GM21528 (cell line): ENCODE measurements around the gene CCDC154.
"Not testable (repeated sequence)": the region's sequence is repeated elsewhere in the genome, so short reads cannot be mapped to it uniquely, and the experiment has no call there.

Experiments
- ATAC-seq: cut with Tn5 transposase; IDR thresholded peaks from one replicate; pipeline ENCODE4 v1.9.1; 2021; ENCODE audit warnings: mild to moderate bottlenecking, moderate library complexity; ENCODE audit not compliant: unreplicated experiment, low FRiP score

Gene CCDC154

GRCh38 chr16:1455190-1456171 is 11.1 kb upstream of the CCDC154 start:
- no peak for ATAC-seq

GRCh38 chr16:1454561-1454960 is 10.2 kb upstream of the CCDC154 start:
- ATAC-seq = no peak

- no peak for ATAC-seq
Measured at GRCh38 chr16:1453316-1453715, 9.0 kb upstream of the CCDC154 start.

GRCh38 chr16:1452530-1452929 is 8.2 kb upstream of the CCDC154 start:
- ATAC-seq = no peak

- no peak for ATAC-seq
Measured at GRCh38 chr16:1451702-1452392, 7.5 kb upstream of the CCDC154 start.

- ATAC-seq = no peak
Measured at GRCh38 chr16:1450841-1451240, 6.5 kb upstream of the CCDC154 start.

- no peak for ATAC-seq
Measured at GRCh38 chr16:1450218-1450617, 5.9 kb upstream of the CCDC154 start.

- no peak for ATAC-seq
Measured at GRCh38 chr16:1449201-1449788, 4.9 kb upstream of the CCDC154 start.

GRCh38 chr16:1448536-1449116 is 4.3 kb upstream of the CCDC154 start:
- no peak for ATAC-seq

- no peak for ATAC-seq
Measured at GRCh38 chr16:1447965-1448364, 3.6 kb upstream of the CCDC154 start.

GRCh38 chr16:1446296-1447080 is 2.1 kb upstream of the CCDC154 start:
- ATAC-seq = no peak

- no peak for ATAC-seq
Measured at GRCh38 chr16:1445518-1446203, 1.3 kb upstream of the CCDC154 start.

- ATAC-seq = no peak
Measured at GRCh38 chr16:1444730-1445517, 568 bp upstream of the CCDC154 start.

- no peak for ATAC-seq
Measured at GRCh38 chr16:1443403-1443973, 868 bp downstream of the CCDC154 start.

- no peak for ATAC-seq
Measured at GRCh38 chr16:1442697-1443096, 1.7 kb downstream of the CCDC154 start.

- ATAC-seq = no peak
Measured at GRCh38 chr16:1441391-1441829, 2.9 kb downstream of the CCDC154 start.

- not testable (repeated sequence) for ATAC-seq
Measured at GRCh38 chr16:1439699-1440074, 4.7 kb downstream of the CCDC154 start.

- ATAC-seq = no peak
Measured at GRCh38 chr16:1439058-1439698, 5.2 kb downstream of the CCDC154 start.
